GM21381 (cell line): ENCODE results near the gene HNMT.
A peak's percentile ranks its signal among the peaks of the same experiment; 100 is the strongest.

ENCODE experiments used
- ATAC-seq: cut with Tn5 transposase; IDR thresholded peaks from one replicate; pipeline ENCODE4 v1.9.1; 2021; ENCODE audit warnings: mild to moderate bottlenecking, moderate library complexity; ENCODE audit not compliant: unreplicated experiment

HNMT gene

GRCh38 chr2:138009622-138010021 lies 45.3 kb downstream of the HNMT start:
- ATAC-seq: no peak

DNA sequence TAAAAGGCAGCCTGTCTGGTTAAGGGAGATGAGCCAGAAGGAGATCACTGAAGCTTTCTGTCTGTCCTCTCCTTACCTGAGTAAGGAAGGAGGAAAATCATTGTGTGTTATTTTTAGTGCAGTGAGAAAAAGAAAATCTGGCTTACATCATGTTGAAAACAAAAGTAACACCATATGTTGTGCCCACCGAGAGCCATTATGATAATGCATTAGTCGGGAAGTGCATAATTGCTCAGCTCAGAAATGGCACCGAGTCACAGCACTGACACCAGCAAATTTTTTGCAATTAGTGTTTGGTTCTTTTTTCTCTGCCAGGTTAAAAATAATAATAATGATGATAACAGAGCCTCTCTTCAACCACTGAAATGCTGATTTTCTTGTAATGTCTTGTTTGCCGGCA lies 46.6 kb downstream of the HNMT start:
- no peak for ATAC-seq

GRCh38 chr2:138012082-138012481 lies 47.8 kb downstream of the HNMT start:
- no peak for ATAC-seq

- no peak for ATAC-seq
Measured at GRCh38 chr2:138012968-138013367, 48.7 kb downstream of the HNMT start.

GRCh38 chr2:138013639-138014038 lies 49.4 kb downstream of the HNMT start:
- no peak for ATAC-seq

DNA sequence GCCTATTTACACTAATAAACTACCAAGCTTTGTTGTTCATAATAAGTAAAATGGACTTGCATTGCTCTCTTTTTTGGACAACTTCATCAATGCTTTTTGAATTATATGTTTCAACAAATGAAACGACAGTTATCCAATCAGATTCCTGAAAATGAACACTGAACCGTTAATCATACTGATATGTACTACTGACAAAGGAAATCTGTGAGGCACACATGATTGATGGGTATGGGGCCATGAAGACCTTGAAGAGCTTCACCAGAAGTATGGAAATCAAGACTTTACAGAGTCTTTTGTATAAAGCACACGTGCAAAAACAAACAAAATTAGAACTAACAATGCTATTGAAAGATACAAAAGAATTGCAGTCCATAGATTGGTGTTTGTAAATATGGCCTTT lies 51.2 kb downstream of the HNMT start:
- ATAC-seq: no peak

- no peak for ATAC-seq
Measured at GRCh38 chr2:138016351-138017087, 52.2 kb downstream of the HNMT start.

DNA sequence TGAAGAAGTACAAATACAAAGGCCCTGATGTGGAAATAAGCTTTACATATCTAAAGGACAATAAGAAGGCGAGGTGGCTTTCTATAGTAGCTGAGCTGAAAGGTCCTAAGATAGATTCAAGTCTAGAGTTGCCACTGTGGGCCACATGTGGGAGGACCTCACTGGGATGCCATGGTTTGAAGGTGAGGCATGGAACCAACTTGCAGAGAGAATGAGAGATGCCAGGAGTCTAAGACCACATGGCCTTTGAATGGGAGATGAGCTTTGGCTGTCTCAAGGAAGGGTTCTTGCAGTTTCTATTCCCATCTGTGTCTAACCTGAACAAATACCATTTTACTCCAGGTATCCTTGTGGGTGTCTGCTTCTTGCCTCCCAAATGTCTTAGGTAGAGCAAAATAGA lies 53.6 kb downstream of the HNMT start:
- ATAC-seq: no peak

GRCh38 chr2:138018866-138019688 lies 54.8 kb downstream of the HNMT start:
- ATAC-seq: no peak

DNA sequence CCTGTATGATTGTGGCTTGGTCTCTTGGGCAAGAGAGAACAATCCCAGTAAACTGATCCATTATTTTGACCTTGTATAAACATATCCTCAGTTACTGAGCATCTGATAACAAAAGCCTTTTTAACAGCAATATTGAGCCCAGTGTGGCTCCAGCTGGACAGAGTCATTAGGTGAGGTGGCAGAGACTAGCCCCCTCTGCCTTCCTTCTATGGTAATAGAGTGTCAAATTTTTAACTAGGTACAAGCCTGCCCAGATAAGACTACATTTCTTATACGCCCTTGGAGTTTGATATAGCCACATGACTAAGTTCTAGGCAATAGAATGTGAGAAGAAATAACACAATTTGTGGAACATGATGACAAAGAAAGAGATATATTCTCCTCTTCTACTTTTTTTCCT lies 56.2 kb downstream of the HNMT start:
- ATAC-seq: no peak

DNA sequence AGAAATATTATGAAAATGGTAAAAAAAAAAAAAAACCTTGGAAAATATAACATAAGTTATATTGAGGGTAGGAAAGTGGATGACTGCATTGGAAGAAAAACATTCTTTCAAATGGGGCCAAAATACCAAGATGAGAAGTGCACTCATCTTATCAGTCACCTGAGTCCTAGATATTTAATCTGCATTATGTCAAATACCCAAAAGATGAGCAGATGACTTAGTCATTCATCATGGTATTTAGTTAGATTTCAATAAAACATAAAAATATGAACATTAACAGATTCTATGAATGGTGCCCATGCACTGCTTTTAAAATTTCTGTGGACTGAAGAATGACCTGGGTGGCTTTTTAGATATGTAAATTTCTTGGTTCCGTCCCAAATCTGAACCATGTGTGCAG lies 56.9 kb downstream of the HNMT start:
- ATAC-seq: no peak

GRCh38 chr2:138023298-138023697 lies 59.0 kb downstream of the HNMT start:
- no peak for ATAC-seq

DNA sequence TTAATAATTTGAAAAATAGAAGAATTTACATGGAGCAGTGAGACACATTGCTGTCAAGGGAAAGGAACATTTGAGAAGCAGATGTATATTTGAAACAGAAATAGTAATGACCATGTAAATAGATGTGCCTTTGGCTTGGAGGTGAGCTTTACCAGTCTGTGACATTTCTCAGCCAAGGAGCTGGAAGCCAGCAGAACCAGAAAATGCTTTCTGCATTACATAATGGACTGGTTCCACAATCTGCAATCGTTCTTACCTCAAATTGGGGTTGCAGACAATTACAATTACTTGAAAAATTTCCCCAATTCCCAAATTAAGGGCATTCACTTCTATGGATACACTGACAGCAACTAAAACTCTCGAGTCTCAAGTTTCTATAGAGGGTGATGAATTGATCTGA lies 59.7 kb downstream of the HNMT start:
- no peak for ATAC-seq

DNA sequence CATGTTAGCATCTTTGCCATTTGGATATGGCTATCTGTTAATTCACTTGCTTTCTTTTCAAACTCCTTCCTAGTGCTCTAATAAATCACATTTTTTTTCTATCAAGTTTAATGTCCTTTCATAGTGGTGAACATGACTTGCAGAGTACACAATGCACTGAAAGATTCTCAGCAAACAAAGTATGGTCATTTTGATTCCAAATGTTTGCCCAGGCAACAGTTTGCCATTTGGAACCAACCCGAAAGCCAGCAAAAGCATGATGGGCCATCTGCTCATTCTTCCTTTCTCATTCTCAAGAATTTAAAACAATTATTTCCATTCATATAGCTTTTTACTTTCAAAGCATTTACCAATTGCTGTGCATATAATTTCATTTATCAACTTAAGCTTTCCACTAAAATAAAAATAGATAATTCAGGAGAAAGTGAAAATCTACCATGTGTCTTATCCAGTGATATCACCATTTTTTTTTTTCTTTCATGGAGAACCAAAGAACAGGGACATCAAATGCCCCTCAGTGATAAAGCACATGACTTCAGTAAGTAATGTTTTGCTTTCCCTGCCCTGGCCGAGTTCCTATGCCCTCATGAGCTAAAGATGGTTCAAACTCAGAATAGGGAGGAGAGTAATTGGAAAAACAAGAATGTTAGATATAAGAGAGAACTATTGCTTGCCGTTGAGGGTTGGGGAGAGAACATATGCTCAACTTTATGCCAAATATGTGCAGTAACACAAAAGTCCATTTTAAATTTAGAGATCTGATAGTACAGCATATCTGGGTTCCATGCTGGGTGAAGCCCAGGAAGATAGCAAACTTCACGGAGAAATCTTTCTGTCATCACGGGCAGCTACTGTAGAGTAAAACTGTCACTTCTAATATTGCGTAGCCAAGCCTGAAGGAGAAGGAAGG lies 62.1 kb downstream of the HNMT start:
- no peak for ATAC-seq

GRCh38 chr2:138028538-138028937 lies 64.3 kb downstream of the HNMT start:
- no peak for ATAC-seq

DNA sequence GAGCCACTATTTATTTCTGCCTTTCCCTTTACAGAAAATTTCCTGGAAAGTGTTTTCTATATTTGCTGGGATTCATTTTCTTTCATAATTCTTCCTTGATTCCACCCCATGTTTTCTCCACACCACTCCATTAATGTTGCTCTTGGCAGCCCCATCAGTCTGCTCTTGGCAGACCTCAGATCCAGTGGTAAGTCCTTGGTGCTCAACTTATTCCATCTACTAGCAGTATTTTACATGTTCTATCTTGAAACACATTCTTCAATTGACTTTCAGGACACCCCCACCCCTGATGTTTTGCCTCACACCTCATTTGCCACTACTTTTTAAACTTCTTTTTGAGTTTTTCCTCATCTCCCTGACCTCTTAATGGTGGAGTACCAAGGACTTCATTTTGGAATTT lies 65.0 kb downstream of the HNMT start:
- no peak for ATAC-seq

- peak; percentile 71 for ATAC-seq
Measured at GRCh38 chr2:138030459-138030858, 66.2 kb downstream of the HNMT start.

- no peak for ATAC-seq
Measured at GRCh38 chr2:138032334-138032733, 68.1 kb downstream of the HNMT start.

- no peak for ATAC-seq
Measured at GRCh38 chr2:138034536-138034935, 70.3 kb downstream of the HNMT start.

DNA sequence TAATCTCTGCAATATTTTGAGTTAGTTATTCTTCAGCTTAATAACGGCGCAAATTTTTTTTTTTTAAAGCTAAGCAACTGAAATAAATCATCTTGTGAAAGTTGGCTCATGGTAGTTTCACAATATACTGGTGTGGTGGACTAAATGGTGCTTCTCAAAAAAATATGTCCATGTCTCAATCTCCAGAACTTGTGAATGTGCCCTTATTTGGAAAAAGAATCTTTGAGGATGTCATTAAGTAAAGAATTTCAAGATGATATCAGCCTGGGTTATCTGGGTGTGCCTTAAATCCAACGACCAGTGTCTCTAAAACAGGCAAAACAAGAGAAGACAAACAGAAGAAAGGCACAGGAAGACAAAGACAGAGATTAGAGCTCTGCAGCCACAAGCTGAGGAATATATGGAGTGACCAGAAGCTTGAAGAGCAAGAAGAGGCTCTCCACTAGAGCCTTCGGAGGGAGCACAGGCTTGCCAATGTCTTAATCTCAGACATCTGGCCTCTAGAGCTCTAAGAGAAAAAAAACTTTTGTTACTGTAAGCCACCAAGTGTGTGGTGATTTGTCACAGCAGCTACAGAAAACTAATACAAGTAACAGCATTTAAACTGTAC lies 71.4 kb downstream of the HNMT start:
- no peak for ATAC-seq

DNA sequence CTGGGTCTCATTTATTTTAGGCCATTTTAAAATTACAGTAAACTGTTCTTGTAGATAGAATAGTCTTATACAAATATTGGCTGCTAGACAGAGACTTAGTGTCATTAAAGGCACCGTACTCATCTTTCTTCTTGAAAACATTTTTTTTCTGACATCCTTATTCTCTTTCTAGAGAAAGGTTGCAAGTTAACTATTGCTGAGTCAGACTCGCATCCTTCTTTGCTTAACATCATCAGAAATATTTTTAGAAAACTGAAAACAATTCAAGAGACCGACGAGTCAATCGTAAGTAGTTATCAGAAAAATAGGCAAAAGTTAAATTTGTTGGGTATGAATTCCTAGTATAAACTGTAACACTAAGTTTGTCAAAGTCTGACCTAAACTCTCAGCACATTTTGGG lies 72.2 kb downstream of the HNMT start:
- ATAC-seq: no peak
